K562 (cell line): ENCODE results near the gene FYB2. TPM values are rescaled to one million over a fixed set of nuclear protein-coding genes. Genes with fewer than 3 reads are reported as not detected.

Experiments used
- ATAC-seq: fragments of 200-7000 bp; cut with Tn5 transposase; 3 replicates; pipeline ENCODE4 v1.9.1; 2020; ENCODE audit warnings: moderate library complexity
- BruUV-seq: library from RNA; stranded (reverse); fragments of 400-500 nt; replicated peaks from 2 replicates; lab custom pipeline; 2021; lab: Mats Ljungman, UMichigan
- CTCF ChIA-PET: fragments of 300-600 bp; formaldehyde crosslinking; extraction: SDS; loops from one replicate; lab custom pipeline; 2021; ENCODE audit warnings: low intra/inter-chr PET ratio; lab: Yijun Ruan, JAX
- POLR2A ChIA-PET: fragments of 300-600, 350-650 bp; sonication (Branson Sonifier 250); formaldehyde crosslinking; extraction: SDS; loops from one replicate; lab custom pipeline; 2021; ENCODE audit warnings: antibody characterized with exemption, inconsistent platforms; lab: Yijun Ruan, JAX
- DNase-seq, 4 experiments: peaks; one replicate each; pipeline versions ENCODE4 v3.0.0 to v3.0.0-alpha.2; 2011 to 2018; ENCODE audit warnings: low spot score in 3 of 4, mixed read lengths in 3 of 4; ENCODE audit errors: extremely low read depth in 1 of 4
- FAIRE-seq: peaks from 2 replicates; lab custom pipeline; 2011; peaks lifted over from hg19 to GRCh38; lab: Jason Lieb, UNC
- H2AFZ ChIP-seq: 2 replicates; pipeline ENCODE4 v1.6.0; 2011; ENCODE audit warnings: low read depth, low read length, control low read depth, inconsistent platforms
- H3K27ac ChIP-seq: fragments of 200-600 bp; 3 replicates; pipeline ENCODE4 v1.8.0; 2011; ENCODE audit warnings: low read depth, mild to moderate bottlenecking, control low read depth, inconsistent platforms, low read length, moderate library complexity, mixed read lengths; ENCODE audit errors: extremely low read depth
- H3K27me3 ChIP-seq, 2 experiments: fragments of 300-600 bp in 1 of 2; 2 replicates in 1 of 2; 3 replicates in 1 of 2; pipeline versions ENCODE4 v1.6.0 to v1.8.0; 2011; ENCODE audit warnings: inconsistent platforms in 2 of 2, low read length in 2 of 2, mild to moderate bottlenecking in 1 of 2, mixed read lengths in 1 of 2, moderate library complexity in 1 of 2; ENCODE audit not compliant: control insufficient read depth in 2 of 2, insufficient read depth in 2 of 2
- H3K36me3 ChIP-seq: fragments of 300-600 bp; 3 replicates; pipeline ENCODE4 v1.8.0; 2011; ENCODE audit warnings: mild to moderate bottlenecking, low read length, inconsistent platforms; ENCODE audit not compliant: control insufficient read depth, insufficient read depth
- H3K4me1 ChIP-seq, 2 experiments: fragments of 200-600 bp in 1 of 2; replicated peaks in 1 of 2; 2 replicates in 1 of 2; 3 replicates in 1 of 2; pipeline versions ENCODE4 v1.5.1 to v1.8.0; 2011; ENCODE audit warnings: inconsistent platforms in 2 of 2, low read length in 2 of 2, mild to moderate bottlenecking in 1 of 2, mixed read lengths in 1 of 2, moderate library complexity in 1 of 2; ENCODE audit not compliant: control insufficient read depth in 2 of 2, insufficient read depth in 2 of 2
- H3K4me2 ChIP-seq: 2 replicates; pipeline ENCODE4 v1.6.1; 2011; ENCODE audit warnings: low read length, control low read depth, inconsistent platforms, mixed read lengths; ENCODE audit not compliant: insufficient read depth
- H3K4me3 ChIP-seq: fragments of 200-600 bp; sonication (generic), shearing (Covaris generic); 2 replicates; pipeline ENCODE4 v1.5.1; 2016; ENCODE audit warnings: control low read depth, inconsistent platforms
- H3K79me2 ChIP-seq: fragments of 200-600 bp; 3 replicates; pipeline ENCODE4 v1.8.0; 2011; ENCODE audit warnings: low read length, inconsistent platforms; ENCODE audit not compliant: control insufficient read depth, insufficient read depth
- H3K9ac ChIP-seq, 2 experiments: 2 replicates each; pipeline versions ENCODE4 v1.6.0 to v1.6.1; 2011; ENCODE audit warnings: low read depth in 2 of 2, low read length in 2 of 2, control low read depth in 1 of 2, inconsistent platforms in 1 of 2, mild to moderate bottlenecking in 1 of 2, mixed read lengths in 1 of 2; ENCODE audit not compliant: insufficient read depth in 1 of 2
- H3K9me1 ChIP-seq: one replicate; pipeline ENCODE4 v1.6.0; 2011; ENCODE audit warnings: inconsistent platforms, mild to moderate bottlenecking, low read length, moderate library complexity; ENCODE audit not compliant: control insufficient read depth, insufficient read depth
- H3K9me3 ChIP-seq: replicated peaks from 2 replicates; pipeline ENCODE4 v1.5.1; 2011; ENCODE audit warnings: low read depth, low read length, inconsistent platforms; ENCODE audit not compliant: control insufficient read depth, insufficient read depth
- H4K20me1 ChIP-seq: replicated peaks from 2 replicates; pipeline ENCODE4 v1.6.1; 2011; ENCODE audit warnings: low read length, inconsistent platforms, mixed read lengths; ENCODE audit not compliant: control insufficient read depth, insufficient read depth
- CAMTA2 ChIP-seq: fragments of 250-450 bp; sonication (Bioruptor Pico); conservative IDR thresholded peaks from 2 replicates; pipeline ENCODE4 v1.5.1; 2022
- FOSL1 ChIP-seq: fragments of 200-800 bp; sonication (Bioruptor generic); conservative IDR thresholded peaks from 2 replicates; pipeline ENCODE4 v1.6.1; 2016; ENCODE audit warnings: missing genetic modification characterization, missing compliant biosample characterization
- HDAC3 ChIP-seq: fragments of 450-650 bp; IDR thresholded peaks from 2 replicates; pipeline ENCODE4 v1.6.1; 2018; ENCODE audit warnings: borderline replicate concordance, mild to moderate bottlenecking, moderate library complexity; ENCODE audit not compliant: partially characterized antibody
- IRF9 ChIP-seq: fragments of 450-650 bp; IDR thresholded peaks from 2 replicates; pipeline ENCODE4 v1.6.1; 2016; ENCODE audit warnings: missing biosample characterization, missing genetic modification characterization
- NCOR1 ChIP-seq: fragments of 450-650 bp; IDR thresholded peaks from 2 replicates; pipeline ENCODE4 v1.6.1; 2016; ENCODE audit warnings: mild to moderate bottlenecking, moderate library complexity
- POLR2AphosphoS5 ChIP-seq: IDR thresholded peaks from 2 replicates; pipeline ENCODE4 v1.6.1; 2011; ENCODE audit warnings: mild to moderate bottlenecking, low read depth, low read length, moderate library complexity; ENCODE audit not compliant: control insufficient read depth, insufficient read depth
- SMC3 ChIP-seq: conservative IDR thresholded peaks from 2 replicates; pipeline ENCODE4 v1.6.1; 2011; ENCODE audit warnings: low read depth, low read length, improper control_type of control experiment; ENCODE audit not compliant: insufficient read depth
- TCF3 ChIP-seq: sonication (generic); formaldehyde crosslinking; IDR thresholded peaks from 2 replicates; pipeline ENCODE4 v1.4.0; 2020; ENCODE audit warnings: mild to moderate bottlenecking, missing genetic modification reagents
- ZNF444 ChIP-seq: fragments of 250-450 bp; sonication (Bioruptor Pico); IDR thresholded peaks from 2 replicates; pipeline ENCODE4 v1.4.0; 2020; ENCODE audit warnings: mild to moderate bottlenecking, moderate library complexity
- ZNF707 ChIP-seq: fragments of 250-450 bp; sonication (Bioruptor Pico); conservative IDR thresholded peaks from 2 replicates; pipeline ENCODE4 v1.8.0; 2022; ENCODE audit warnings: inconsistent platforms, mild to moderate bottlenecking, moderate library complexity
- ZSCAN29 ChIP-seq: fragments of 450-650 bp; IDR thresholded peaks from 2 replicates; pipeline ENCODE4 v1.6.1; 2017
- WGBS: fragments of 100-300 bp; shearing (Covaris generic); methylation state at CpG from one replicate; pipeline ENCODE4 v1.1.6; 2016; ENCODE audit warnings: low coverage, mixed read lengths; ENCODE audit not compliant: insufficient coverage; ENCODE audit errors: missing lambda C conversion rate; 5-methylcytosine and 5-hydroxymethylcytosine counted together
- in situ Hi-C: fragments of 300-500 bp; cut with MboI; formaldehyde crosslinking; loops from 4 replicates; pipeline ENCODE4 v1.15.0; 2018; ENCODE audit warnings: inconsistent platforms, mixed read lengths
- intact Hi-C: fragments of 100-400 bp; cut with micrococcal nuclease; formaldehyde crosslinking; loops from 2 replicates; pipeline ENCODE4 v1.14.2; 2022
- polyA plus RNA-seq, 8 experiments: library from polyadenylated mRNA; depleted of rRNA in 4 of 8; stranded (reverse) in 5 of 8; unstranded in 3 of 8; fragments of >200 nt; fragmentation: Nextera tagmentation in 2 of 8; fragmentation: Illumina TruSeq in 1 of 8; extraction: Ambion mirVana in 2 of 8; extraction: Trizol in 1 of 8; gene quantifications; 2 replicates each; pipeline versions ENCODE4 v1.2.1 to v1.2.3, GENCODE V29; 2011 to 2014; ENCODE audit warnings: inconsistent platforms in 1 of 8, missing spikeins in 1 of 8
- total RNA-seq, 7 experiments: library from RNA; depleted of rRNA in 6 of 7; stranded (reverse); fragments of >200 nt in 6 of 7; fragmentation: Illumina TruSeq in 2 of 7; extraction: Trizol in 2 of 7; gene quantifications; 2 replicates each; pipeline versions ENCODE4 v1.2.1 to v1.2.3, GENCODE V29; 2011 to 2021; ENCODE audit warnings: low replicate concordance in 1 of 7
- TF ChIP-seq, protein P1 (sequence below): fragments of 450-650 bp; IDR thresholded peaks from 2 replicates; pipeline ENCODE4 v1.6.1; 2016; ENCODE audit warnings: mild to moderate bottlenecking
- TF ChIP-seq, protein P2 (sequence below): sonication (generic); formaldehyde crosslinking; IDR thresholded peaks from 2 replicates; pipeline ENCODE4 v1.8.1; 2023; ENCODE audit warnings: mild to moderate bottlenecking, missing genetic modification reagents
- TF ChIP-seq, protein P3 (sequence below): fragments of 450-650 bp; formaldehyde crosslinking; IDR thresholded peaks from 2 replicates; pipeline ENCODE4 v1.4.0; 2020; ENCODE audit warnings: mild to moderate bottlenecking, moderate library complexity

The FYB2 gene
- total and polyA plus RNA-seq, 9 of the 15 experiments (the other 6 are each of a cell fraction or from before 2014, with no cell fraction given): not detected

DNA sequence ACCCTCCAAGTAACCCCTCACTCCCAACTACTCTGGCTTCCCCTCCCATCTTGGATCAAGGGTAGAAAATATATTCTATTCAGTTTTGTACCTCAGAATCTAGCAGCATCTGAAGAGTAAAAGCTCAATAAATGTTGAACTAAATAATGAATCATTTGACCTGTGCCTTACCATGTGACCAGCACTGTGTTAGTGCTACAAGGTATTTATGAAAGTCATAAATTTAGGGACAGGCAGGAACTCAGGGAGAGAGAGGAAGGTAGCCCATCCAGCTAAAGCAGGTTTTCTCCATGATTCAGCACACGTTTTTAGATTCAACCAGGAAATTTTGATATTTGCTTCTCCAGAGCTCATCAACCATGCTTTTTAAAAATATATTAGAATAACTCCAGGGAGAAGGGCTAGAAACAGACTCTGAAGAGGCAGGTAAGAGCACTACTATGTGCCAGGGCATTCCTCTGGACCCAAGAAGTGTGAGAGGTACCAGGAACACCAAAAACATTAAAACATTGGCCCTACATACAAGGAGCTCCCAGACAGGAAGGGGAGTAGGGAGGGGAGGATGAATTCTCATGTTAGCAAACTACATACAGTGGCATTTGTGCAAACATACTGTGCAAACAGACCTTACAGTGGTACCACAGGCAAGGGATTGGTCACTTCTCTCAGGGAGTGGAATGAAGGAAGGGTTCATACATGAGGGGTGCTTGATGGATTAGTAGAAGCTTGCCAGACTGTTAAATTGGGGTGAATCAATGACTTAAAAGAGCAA is 64.3 kb downstream of the FYB2 start:
- ATAC-seq: no peak
- TF ChIP-seq, protein P1, sequence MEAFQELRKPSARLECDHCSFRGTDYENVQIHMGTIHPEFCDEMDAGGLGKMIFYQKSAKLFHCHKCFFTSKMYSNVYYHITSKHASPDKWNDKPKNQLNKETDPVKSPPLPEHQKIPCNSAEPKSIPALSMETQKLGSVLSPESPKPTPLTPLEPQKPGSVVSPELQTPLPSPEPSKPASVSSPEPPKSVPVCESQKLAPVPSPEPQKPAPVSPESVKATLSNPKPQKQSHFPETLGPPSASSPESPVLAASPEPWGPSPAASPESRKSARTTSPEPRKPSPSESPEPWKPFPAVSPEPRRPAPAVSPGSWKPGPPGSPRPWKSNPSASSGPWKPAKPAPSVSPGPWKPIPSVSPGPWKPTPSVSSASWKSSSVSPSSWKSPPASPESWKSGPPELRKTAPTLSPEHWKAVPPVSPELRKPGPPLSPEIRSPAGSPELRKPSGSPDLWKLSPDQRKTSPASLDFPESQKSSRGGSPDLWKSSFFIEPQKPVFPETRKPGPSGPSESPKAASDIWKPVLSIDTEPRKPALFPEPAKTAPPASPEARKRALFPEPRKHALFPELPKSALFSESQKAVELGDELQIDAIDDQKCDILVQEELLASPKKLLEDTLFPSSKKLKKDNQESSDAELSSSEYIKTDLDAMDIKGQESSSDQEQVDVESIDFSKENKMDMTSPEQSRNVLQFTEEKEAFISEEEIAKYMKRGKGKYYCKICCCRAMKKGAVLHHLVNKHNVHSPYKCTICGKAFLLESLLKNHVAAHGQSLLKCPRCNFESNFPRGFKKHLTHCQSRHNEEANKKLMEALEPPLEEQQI: no peak
- TF ChIP-seq IRF9 (tag) (no peak), SMC3 (no peak), CAMTA2 (CRISPR knock-in tag) (no peak), HDAC3 (no peak), ZSCAN29 (no peak), NCOR1 (no peak), ZNF444 (no peak), ZNF707 (CRISPR knock-in tag) (no peak), POLR2AphosphoS5 (no peak), TCF3 (CRISPR knock-in tag) (no peak), FOSL1 (tag) (no peak)
- TF ChIP-seq, protein P2, sequence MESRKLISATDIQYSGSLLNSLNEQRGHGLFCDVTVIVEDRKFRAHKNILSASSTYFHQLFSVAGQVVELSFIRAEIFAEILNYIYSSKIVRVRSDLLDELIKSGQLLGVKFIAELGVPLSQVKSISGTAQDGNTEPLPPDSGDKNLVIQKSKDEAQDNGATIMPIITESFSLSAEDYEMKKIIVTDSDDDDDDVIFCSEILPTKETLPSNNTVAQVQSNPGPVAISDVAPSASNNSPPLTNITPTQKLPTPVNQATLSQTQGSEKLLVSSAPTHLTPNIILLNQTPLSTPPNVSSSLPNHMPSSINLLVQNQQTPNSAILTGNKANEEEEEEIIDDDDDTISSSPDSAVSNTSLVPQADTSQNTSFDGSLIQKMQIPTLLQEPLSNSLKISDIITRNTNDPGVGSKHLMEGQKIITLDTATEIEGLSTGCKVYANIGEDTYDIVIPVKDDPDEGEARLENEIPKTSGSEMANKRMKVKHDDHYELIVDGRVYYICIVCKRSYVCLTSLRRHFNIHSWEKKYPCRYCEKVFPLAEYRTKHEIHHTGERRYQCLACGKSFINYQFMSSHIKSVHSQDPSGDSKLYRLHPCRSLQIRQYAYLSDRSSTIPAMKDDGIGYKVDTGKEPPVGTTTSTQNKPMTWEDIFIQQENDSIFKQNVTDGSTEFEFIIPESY (CRISPR knock-in tag): no peak
- TF ChIP-seq, protein P3, sequence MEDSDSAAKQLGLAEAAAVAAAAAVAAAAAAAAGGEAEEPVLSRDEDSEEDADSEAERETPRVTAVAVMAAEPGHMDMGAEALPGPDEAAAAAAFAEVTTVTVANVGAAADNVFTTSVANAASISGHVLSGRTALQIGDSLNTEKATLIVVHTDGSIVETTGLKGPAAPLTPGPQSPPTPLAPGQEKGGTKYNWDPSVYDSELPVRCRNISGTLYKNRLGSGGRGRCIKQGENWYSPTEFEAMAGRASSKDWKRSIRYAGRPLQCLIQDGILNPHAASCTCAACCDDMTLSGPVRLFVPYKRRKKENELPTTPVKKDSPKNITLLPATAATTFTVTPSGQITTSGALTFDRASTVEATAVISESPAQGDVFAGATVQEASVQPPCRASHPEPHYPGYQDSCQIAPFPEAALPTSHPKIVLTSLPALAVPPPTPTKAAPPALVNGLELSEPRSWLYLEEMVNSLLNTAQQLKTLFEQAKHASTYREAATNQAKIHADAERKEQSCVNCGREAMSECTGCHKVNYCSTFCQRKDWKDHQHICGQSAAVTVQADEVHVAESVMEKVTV: no peak

More for the DNA sequence above, 64.3 kb downstream of the FYB2 start:
- Histone ChIP-seq H3K9me3 (no peaks in the 10 kb centered on the region), H3K9ac (no peak overlapping the region), H4K20me1 (no peaks in the 10 kb centered on the region), H3K9me1 (no peaks in the 10 kb centered on the region), H3K27ac (no peak overlapping the region), H3K79me2 (no peaks in the 10 kb centered on the region), H3K4me2 (no peak overlapping the region), H3K4me3 (no peak overlapping the region), H2AFZ (no peak overlapping the region), H3K4me1 (no peaks in the 10 kb centered on the region), H3K36me3 (no peaks in the 10 kb centered on the region), H3K27me3 (no peaks in the 10 kb centered on the region)
- no TSS peak for BruUV-seq
- WGBS: 0% methylated on average over 1 of the region's 1 CpG
- in situ Hi-C loops (no loop called here), intact Hi-C loops (no loop called here)
- CTCF ChIA-PET: no interaction called here
- FAIRE-seq (no peak), DNase-seq (no peak)
- POLR2A ChIA-PET: interaction anchor here (1.0 kb wide), 1 partner anchor 22 kb away, joined by 3 read pairs; no protein-coding TSS in a partner anchor
